Measurements from ENCODE around the gene TTC23L. TPM values are rescaled to one million over a fixed set of nuclear protein-coding genes. Genes with fewer than 3 reads are reported as not detected.

TTC23L gene
- total and polyA plus RNA-seq, 2 experiments from 2014 or later = 0.98 to 1.2 TPM

GRCh38 chr5:34905564-34905963, 66.6 kb downstream of the TTC23L start:
- H3K9me3 ChIP-seq (ENCODE audit: low read depth) = no peaks in the 10 kb centered on the region
- H3K4me3 ChIP-seq = no peak overlapping the region
- no peaks in the 10 kb centered on the region for H3K27me3 ChIP-seq
- TF ChIP-seq CTCF (IDR thresholded peaks at IDR 0.05; ENCODE audit: low read depth, low read length) = peak; percentile 54
- H3K36me3 ChIP-seq = peaks cover 14% of the 10 kb centered on the region
- peak in 1 of 2 donors; percentile 40 for DNase-seq (ENCODE audit: low read depth in 1 of 2, low spot score in 1 of 2)
- H3K4me1 ChIP-seq (ENCODE audit: low read depth) = no peaks in the 10 kb centered on the region
- no peak overlapping the region for H3K27ac ChIP-seq

- H3K27ac ChIP-seq = no peak overlapping the region
- H3K4me3 ChIP-seq = no peak overlapping the region
- H3K36me3 ChIP-seq = peaks cover 24% of the 10 kb centered on the region
- H3K4me1 ChIP-seq (ENCODE audit: low read depth) = peaks cover 12% of the 10 kb centered on the region
- H3K27me3 ChIP-seq = no peaks in the 10 kb centered on the region
- DNase-seq (ENCODE audit: low read depth in 1 of 2, low spot score in 1 of 2) = no peak
- H3K9me3 ChIP-seq (ENCODE audit: low read depth) = no peaks in the 10 kb centered on the region
- TF ChIP-seq CTCF (IDR thresholded peaks at IDR 0.05; ENCODE audit: low read depth, low read length) = no peak
Measured at GRCh38 chr5:34913072-34913471, 74.1 kb downstream of the TTC23L start.

GRCh38 chr5:34914671-34915138, 75.7 kb downstream of the TTC23L start:
- Histone ChIP-seq H3K27ac (peak overlapping the region; percentile 92), H3K36me3 (peaks cover 22% of the 10 kb centered on the region)
- DNase-seq (ENCODE audit: low read depth in 1 of 2, low spot score in 1 of 2) = peak in 1 of 2 donors; percentile 38

GRCh38 chr5:34915139-34915855, 76.3 kb downstream of the TTC23L start, which contains the start of the genes BRIX1 and RAD1:
Gene BRIX1, plus strand, starts transcription at chr5:34915711. Its CDS starts 28 bp downstream, at chr5:34915739.
Gene RAD1, minus strand, starts transcription at chr5:34915504. Its CDS starts 612 bp downstream, at chr5:34914892.
- H3K4me3 ChIP-seq = peak within 1 kb of the TSS; percentile 97
- peaks cover 28% of the 10 kb centered on the region for H3K36me3 ChIP-seq
- TF ChIP-seq CTCF (IDR thresholded peaks at IDR 0.05; ENCODE audit: low read depth, low read length) = no peak
- H3K9me3 ChIP-seq (ENCODE audit: low read depth) = no peaks in the 10 kb centered on the region
- peak; percentile 98 for DNase-seq (ENCODE audit: low read depth in 1 of 2, low spot score in 1 of 2)
- H3K27me3 ChIP-seq = no peaks in the 10 kb centered on the region
- peaks cover 12% of the 10 kb centered on the region for H3K4me1 ChIP-seq (ENCODE audit: low read depth)
- H3K27ac ChIP-seq = peak within 1 kb of the TSS; percentile 92

More at GRCh38 chr5:34914671-34915138, 75.7 kb downstream of the TTC23L start:
- no peak for TF ChIP-seq CTCF (IDR thresholded peaks at IDR 0.05; ENCODE audit: low read depth, low read length)
- Histone ChIP-seq H3K27me3 (no peaks in the 10 kb centered on the region), H3K4me1 (ENCODE audit: low read depth) (peaks cover 12% of the 10 kb centered on the region), H3K4me3 (peak overlapping the region; percentile 97), H3K9me3 (ENCODE audit: low read depth) (no peaks in the 10 kb centered on the region)

GRCh38 chr5:34915856-34916192, 76.9 kb downstream of the TTC23L start:
- Histone ChIP-seq H3K36me3 (peaks cover 27% of the 10 kb centered on the region), H3K4me3 (peak overlapping the region; percentile 97), H3K9me3 (ENCODE audit: low read depth) (no peaks in the 10 kb centered on the region), H3K27me3 (no peaks in the 10 kb centered on the region), H3K27ac (peak overlapping the region; percentile 92), H3K4me1 (ENCODE audit: low read depth) (peaks cover 12% of the 10 kb centered on the region)
- DNase-seq (ENCODE audit: low read depth in 1 of 2, low spot score in 1 of 2) = no peak
- TF ChIP-seq CTCF (IDR thresholded peaks at IDR 0.05; ENCODE audit: low read depth, low read length) = no peak
